ENCODE data around the gene AP2A1. TPM values are rescaled to one million over a fixed set of nuclear protein-coding genes. Genes with fewer than 3 reads are reported as not detected.
A peak's percentile ranks its signal among the peaks of the same experiment; 100 is the strongest.

Gene AP2A1
- total RNA-seq, 1 donor from 2014 or later, result 67.6 TPM

DNA sequence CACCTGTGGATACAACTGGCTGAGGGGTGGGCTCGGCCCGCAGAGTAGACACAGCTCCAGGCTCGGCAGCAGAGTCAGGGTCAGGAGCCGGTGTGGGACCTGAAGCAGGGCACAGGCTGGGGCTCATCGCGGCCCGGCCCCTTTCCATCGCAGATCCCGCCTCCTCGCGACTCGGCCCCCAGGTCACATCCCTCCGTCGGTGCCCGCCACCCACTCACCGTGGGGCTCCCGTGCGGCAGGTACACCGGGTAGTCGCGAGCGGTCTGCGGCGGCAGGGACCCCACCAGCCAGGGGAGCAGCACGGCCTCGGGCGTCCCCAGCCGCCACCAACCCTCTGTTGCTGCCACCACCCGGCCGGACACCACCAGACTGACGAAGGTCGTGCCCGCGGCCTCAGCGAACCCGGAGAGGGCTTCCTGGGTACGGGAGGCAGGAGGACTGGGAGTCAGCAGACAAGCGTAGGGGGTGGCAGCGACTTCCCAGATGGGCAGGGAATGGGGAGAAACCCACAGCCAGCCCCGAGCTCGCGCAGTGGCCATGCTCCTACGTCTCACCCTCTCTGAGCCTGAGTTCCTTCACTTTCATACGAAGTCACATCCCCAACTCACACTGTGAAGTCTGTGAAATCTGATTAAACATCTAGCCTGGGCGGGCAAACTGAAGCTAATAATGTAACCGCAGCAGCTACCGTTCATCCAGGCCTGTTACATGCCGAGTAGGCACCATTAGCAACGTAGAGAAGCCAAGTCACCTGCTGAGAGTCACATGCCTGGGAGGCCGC is 42.5 kb downstream of the AP2A1 start:
- Histone ChIP-seq H3K36me3 (peaks cover 18% of the 10 kb centered on the region), H3K27me3 (ENCODE audit: low read depth) (no peaks in the 10 kb centered on the region), H3K4me3 (peak overlapping the region; percentile 91), H3K27ac (peak overlapping the region; percentile 84), H3K4me1 (peaks cover 23% of the 10 kb centered on the region), H3K9me3 (no peaks in the 10 kb centered on the region)
- TF ChIP-seq, protein P1, sequence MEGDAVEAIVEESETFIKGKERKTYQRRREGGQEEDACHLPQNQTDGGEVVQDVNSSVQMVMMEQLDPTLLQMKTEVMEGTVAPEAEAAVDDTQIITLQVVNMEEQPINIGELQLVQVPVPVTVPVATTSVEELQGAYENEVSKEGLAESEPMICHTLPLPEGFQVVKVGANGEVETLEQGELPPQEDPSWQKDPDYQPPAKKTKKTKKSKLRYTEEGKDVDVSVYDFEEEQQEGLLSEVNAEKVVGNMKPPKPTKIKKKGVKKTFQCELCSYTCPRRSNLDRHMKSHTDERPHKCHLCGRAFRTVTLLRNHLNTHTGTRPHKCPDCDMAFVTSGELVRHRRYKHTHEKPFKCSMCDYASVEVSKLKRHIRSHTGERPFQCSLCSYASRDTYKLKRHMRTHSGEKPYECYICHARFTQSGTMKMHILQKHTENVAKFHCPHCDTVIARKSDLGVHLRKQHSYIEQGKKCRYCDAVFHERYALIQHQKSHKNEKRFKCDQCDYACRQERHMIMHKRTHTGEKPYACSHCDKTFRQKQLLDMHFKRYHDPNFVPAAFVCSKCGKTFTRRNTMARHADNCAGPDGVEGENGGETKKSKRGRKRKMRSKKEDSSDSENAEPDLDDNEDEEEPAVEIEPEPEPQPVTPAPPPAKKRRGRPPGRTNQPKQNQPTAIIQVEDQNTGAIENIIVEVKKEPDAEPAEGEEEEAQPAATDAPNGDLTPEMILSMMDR (IDR thresholded peaks at IDR 0.05), result peak; percentile 33
- ATAC-seq, result peak; percentile 48 to 55
- DNase-seq, result peak; percentile 76
- intact Hi-C loops (cut with DNase I), result no loop called here

DNA sequence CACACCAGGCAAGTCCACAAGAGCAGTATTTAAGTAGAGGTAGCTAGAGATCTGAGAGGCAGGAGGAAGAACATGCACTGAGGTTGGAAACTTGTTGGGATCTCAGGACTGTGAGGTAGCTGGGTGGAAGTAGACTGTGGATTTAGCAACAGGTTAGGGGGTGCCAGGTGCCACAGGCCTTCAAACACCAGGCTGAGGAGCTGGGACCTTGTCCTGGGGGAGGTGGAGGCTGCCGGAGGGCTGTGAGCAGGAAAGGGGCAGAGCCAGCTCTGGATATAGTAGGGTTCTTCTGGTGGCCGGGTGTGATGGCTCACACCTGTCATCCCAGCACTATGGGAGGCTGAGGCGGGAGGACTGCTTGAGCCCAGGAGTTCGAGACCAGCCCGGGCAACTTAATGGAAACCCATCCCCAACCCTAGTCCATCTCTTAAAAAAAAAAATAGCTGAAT is 43.2 kb downstream of the AP2A1 start:
- peak overlapping the region; percentile 91 for H3K4me3 ChIP-seq
- TF ChIP-seq, protein P1 (IDR thresholded peaks at IDR 0.05), result no peak
- peaks cover 23% of the 10 kb centered on the region for H3K4me1 ChIP-seq
- no peaks in the 10 kb centered on the region for H3K9me3 ChIP-seq
- peaks cover 12% of the 10 kb centered on the region for H3K36me3 ChIP-seq
- intact Hi-C loops (cut with DNase I), result no loop called here
- H3K27me3 ChIP-seq (ENCODE audit: low read depth), result no peaks in the 10 kb centered on the region
- ATAC-seq (no peak), DNase-seq (no peak)
- H3K27ac ChIP-seq, result peak overlapping the region; percentile 84

DNA sequence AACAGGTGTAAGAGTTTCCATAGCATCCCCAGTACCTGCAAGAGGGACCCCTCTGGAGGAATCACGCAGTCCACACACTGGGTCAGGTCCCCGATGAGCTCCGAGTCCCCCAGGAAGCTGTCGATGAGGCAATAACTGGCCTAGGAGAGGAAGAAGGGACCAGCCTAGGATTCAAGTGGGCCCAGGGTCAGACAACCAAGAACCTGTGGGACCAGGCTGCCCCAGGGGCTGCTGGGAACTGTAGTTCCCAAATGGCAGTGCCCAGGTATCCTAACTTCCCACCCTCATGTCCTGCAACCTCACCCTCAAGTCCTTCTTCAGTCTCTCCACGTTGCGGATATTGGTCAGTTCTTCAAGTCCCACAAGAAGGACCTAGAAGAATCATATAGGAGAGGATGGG is 44.5 kb downstream of the AP2A1 start:
- H3K36me3 ChIP-seq, result no peaks in the 10 kb centered on the region
- H3K4me3 ChIP-seq, result no peak overlapping the region
- no peaks in the 10 kb centered on the region for H3K9me3 ChIP-seq
- peaks cover 23% of the 10 kb centered on the region for H3K4me1 ChIP-seq
- TF ChIP-seq, protein P1 (IDR thresholded peaks at IDR 0.05), result no peak
- H3K27me3 ChIP-seq (ENCODE audit: low read depth), result no peaks in the 10 kb centered on the region
- no peak overlapping the region for H3K27ac ChIP-seq
- intact Hi-C loops (cut with DNase I), result no loop called here
- ATAC-seq, result no peak
- no peak for DNase-seq

DNA sequence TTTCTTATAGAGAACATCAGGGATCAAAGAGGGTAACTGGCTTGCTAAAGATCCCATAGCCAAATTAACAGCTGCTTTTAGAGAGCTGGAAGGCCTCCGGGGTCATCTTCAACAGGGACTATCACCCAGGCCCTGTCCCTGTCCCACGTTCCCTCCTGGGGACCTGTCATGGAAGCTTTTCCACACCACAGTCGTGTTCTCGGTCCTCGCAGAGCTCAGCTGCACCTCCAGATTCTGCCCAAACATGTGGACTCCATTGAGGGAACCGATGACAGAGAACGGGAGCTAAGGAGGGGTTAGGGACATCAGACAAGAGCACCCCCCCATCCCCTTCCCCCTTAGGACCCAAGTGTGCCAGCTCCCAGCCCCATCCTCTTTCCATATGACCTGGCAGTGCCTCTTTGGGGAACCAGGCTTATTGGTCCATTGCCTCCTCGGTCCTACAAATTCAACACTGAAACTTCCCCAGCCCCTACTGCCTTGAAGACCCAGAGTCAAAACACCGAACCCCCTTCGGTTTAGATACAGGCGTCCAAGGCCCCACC is 45.7 kb downstream of the AP2A1 start:
- H3K36me3 ChIP-seq, result no peaks in the 10 kb centered on the region
- H3K9me3 ChIP-seq, result no peaks in the 10 kb centered on the region
- peak overlapping the region; percentile 90 for H3K27ac ChIP-seq
- H3K4me1 ChIP-seq, result peaks cover 27% of the 10 kb centered on the region
- intact Hi-C loops (cut with DNase I), result no loop called here
- H3K27me3 ChIP-seq (ENCODE audit: low read depth), result no peaks in the 10 kb centered on the region
- H3K4me3 ChIP-seq, result peak overlapping the region; percentile 66
- DNase-seq (no peak), ATAC-seq (no peak)
- TF ChIP-seq, protein P1 (IDR thresholded peaks at IDR 0.05), result no peak

DNA sequence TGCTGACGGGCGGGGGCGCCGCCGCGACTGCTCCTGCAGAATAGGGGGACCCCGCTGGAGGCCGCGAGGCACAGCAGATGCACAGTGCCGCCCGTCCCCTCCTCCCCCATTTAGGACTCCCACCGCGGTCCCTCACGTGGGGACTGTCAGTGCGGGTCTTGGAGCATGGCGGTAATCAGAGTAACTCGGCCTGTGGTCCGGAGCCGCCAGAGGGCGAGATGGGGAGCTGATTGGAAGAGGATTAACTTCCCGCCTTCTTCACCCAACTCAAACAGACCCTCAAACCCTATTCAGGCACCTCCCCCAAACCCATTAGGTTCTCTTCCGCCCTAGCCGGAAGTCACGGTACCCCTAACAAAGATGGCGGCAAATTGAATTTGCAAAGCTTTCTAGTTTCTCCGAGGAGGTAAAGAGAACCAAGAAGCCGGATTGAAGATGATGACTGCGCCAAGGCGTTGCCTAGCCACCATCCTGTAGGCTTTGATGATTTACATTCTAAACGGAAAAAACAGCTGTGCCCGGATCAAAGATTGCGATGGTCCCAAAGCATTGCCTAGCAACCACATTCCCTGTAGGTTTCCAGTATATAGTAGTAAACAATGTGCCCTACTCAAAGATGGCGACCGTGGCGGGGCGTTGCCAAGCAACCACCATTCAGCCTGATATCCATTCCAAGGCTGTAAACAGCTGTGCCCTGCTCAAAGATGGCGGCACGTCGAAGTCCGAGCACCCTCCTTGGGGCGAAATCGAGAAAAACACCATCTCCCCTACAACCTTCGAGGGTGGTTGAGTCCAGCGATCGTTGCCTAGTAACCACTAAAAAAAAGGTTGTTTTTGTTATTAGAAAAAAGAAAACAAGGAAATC is 46.4 kb downstream of the AP2A1 start, which contains the start of gene FUZ:
TSS of gene FUZ (minus strand) at position 296 of the 865 bp plus-strand sequence. CDS start at position 110, 186 bp downstream.
- peaks cover 27% of the 10 kb centered on the region for H3K4me1 ChIP-seq
- H3K4me3 ChIP-seq, result peak within 1 kb of the TSS; percentile 66
- TF ChIP-seq, protein P1 (IDR thresholded peaks at IDR 0.05), result peak; percentile 36
- peak; percentile 77 to 80 for ATAC-seq
- H3K36me3 ChIP-seq, result no peaks in the 10 kb centered on the region
- H3K27ac ChIP-seq, result peak within 1 kb of the TSS; percentile 90
- DNase-seq, result peak; percentile 98
- no peaks in the 10 kb centered on the region for H3K27me3 ChIP-seq (ENCODE audit: low read depth)
- H3K9me3 ChIP-seq, result no peaks in the 10 kb centered on the region
- intact Hi-C loops (cut with DNase I), result no loop called here

Measured in lower lobe of right lung (tissue), 2 donors.